ENCODE measurements around the gene KIF5A.

KIF5A gene

GRCh38 chr12:57576613-57577160 is 26.8 kb downstream of the KIF5A start (continued):
- TF ChIP-seq, protein P1, sequence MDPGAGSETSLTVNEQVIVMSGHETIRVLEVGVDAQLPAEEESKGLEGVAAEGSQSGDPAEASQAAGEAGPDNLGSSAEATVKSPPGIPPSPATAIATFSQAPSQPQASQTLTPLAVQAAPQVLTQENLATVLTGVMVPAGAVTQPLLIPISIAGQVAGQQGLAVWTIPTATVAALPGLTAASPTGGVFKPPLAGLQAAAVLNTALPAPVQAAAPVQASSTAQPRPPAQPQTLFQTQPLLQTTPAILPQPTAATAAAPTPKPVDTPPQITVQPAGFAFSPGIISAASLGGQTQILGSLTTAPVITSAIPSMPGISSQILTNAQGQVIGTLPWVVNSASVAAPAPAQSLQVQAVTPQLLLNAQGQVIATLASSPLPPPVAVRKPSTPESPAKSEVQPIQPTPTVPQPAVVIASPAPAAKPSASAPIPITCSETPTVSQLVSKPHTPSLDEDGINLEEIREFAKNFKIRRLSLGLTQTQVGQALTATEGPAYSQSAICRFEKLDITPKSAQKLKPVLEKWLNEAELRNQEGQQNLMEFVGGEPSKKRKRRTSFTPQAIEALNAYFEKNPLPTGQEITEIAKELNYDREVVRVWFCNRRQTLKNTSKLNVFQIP (CRISPR knock-in tag; IDR thresholded peaks at IDR 0.05; ENCODE audit: borderline replicate concordance, low read depth) = no peak
- TF ChIP-seq ESRRG (CRISPR knock-in tag; IDR thresholded peaks at IDR 0.05) = no peak
- TF ChIP-seq ZNF565 (CRISPR knock-in tag; conservative IDR thresholded peaks at IDR 0.05; ENCODE audit: low read depth) = no peak
- no peak for TF ChIP-seq TCF4 (CRISPR knock-in tag; IDR thresholded peaks at IDR 0.05; ENCODE audit: borderline replicate concordance)
- TF ChIP-seq OSR1 (CRISPR knock-in tag; IDR thresholded peaks at IDR 0.05) = no peak
- TF ChIP-seq RARB (CRISPR knock-in tag; IDR thresholded peaks at IDR 0.05) = no peak

DNA sequence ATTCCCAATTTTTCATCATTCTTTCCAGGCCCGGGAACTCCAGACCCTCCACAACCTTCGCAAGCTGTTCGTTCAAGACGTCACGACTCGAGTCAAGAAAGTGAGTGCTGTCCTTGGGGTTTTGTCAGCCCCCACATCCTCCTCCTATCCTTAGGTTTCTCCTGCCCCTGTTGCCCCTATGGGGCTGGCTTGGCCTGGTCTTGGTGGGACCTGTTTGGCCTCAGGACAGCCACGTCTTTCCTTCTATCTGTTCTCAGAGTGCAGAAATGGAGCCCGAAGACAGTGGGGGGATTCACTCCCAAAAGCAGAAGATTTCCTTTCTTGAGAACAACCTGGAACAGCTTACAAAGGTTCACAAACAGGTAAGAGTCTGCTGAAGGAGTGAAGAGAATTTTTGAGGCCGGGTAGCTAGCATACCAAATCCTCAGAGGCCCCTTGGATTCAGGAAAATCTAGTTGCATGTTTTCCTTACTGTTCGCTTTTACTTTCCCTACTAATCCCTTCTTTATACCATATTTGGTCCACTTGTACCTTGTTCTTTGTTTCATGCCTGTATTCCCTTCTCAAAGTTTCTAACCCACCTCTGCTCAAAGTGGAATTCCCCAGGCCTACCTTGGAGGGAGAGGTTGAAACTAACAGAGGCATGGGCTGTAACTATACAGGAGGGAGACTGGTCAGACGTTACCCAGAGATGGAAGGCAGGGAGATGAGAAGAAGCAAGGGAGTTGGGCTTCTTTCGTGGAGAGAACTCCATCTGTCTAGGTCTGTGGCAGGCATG is 28.3 kb downstream of the KIF5A start:
- TF ChIP-seq PATZ1 (CRISPR knock-in tag; IDR thresholded peaks at IDR 0.05; ENCODE audit: borderline replicate concordance) = no peak
- TF ChIP-seq, protein P2, sequence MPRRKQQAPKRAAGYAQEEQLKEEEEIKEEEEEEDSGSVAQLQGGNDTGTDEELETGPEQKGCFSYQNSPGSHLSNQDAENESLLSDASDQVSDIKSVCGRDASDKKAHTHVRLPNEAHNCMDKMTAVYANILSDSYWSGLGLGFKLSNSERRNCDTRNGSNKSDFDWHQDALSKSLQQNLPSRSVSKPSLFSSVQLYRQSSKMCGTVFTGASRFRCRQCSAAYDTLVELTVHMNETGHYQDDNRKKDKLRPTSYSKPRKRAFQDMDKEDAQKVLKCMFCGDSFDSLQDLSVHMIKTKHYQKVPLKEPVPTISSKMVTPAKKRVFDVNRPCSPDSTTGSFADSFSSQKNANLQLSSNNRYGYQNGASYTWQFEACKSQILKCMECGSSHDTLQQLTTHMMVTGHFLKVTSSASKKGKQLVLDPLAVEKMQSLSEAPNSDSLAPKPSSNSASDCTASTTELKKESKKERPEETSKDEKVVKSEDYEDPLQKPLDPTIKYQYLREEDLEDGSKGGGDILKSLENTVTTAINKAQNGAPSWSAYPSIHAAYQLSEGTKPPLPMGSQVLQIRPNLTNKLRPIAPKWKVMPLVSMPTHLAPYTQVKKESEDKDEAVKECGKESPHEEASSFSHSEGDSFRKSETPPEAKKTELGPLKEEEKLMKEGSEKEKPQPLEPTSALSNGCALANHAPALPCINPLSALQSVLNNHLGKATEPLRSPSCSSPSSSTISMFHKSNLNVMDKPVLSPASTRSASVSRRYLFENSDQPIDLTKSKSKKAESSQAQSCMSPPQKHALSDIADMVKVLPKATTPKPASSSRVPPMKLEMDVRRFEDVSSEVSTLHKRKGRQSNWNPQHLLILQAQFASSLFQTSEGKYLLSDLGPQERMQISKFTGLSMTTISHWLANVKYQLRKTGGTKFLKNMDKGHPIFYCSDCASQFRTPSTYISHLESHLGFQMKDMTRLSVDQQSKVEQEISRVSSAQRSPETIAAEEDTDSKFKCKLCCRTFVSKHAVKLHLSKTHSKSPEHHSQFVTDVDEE (CRISPR knock-in tag; IDR thresholded peaks at IDR 0.05) = no peak
- no peak for ATAC-seq

GRCh38 chr12:57579011-57579410 is 29.2 kb downstream of the KIF5A start:
- no peak for TF ChIP-seq RARB (CRISPR knock-in tag; IDR thresholded peaks at IDR 0.05)
- ATAC-seq = no peak

DNA sequence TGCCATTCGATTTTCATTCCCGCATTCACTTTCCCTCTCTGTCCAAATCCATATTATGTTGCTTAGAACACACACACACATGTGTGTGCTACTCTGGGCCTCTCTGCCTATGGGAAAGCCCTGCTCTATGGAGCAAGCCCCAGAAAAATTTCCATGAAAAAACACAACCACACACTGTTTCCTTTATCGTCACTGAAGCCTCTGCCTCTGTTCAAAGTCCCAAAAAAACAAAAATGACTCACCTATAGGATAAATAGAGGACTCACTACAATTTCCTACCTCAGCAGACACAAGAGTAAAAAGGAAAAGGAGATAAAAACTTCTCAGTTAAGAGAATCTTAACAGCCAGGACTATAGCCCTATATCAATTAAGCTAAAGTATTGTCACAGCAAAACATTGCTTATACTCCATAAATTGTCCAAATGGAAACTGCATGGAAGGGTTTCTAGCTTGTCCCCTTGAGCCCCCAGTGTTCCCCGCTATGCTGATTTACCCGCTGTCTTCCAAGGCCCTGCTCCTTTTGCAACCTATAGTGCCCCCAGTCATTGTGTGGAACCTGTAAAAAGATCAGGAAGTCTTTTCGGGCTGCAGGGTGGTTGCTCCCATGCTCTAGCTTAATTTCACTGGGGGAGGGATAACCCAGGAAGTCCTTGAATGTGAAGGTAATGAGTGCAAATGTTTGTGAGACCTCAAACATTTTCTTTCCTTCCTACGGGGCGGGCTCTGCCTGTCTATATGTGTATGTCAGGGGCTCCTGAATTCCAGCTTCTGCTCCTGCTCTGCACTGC is 30.0 kb downstream of the KIF5A start:
- ATAC-seq = no peak
- TF ChIP-seq OSR1 (CRISPR knock-in tag; IDR thresholded peaks at IDR 0.05) = no peak
- TF ChIP-seq ESRRG (CRISPR knock-in tag; IDR thresholded peaks at IDR 0.05) = no peak
- no peak for TF ChIP-seq ZC3H10 (CRISPR knock-in tag; IDR thresholded peaks at IDR 0.05)
- TF ChIP-seq, protein P3, sequence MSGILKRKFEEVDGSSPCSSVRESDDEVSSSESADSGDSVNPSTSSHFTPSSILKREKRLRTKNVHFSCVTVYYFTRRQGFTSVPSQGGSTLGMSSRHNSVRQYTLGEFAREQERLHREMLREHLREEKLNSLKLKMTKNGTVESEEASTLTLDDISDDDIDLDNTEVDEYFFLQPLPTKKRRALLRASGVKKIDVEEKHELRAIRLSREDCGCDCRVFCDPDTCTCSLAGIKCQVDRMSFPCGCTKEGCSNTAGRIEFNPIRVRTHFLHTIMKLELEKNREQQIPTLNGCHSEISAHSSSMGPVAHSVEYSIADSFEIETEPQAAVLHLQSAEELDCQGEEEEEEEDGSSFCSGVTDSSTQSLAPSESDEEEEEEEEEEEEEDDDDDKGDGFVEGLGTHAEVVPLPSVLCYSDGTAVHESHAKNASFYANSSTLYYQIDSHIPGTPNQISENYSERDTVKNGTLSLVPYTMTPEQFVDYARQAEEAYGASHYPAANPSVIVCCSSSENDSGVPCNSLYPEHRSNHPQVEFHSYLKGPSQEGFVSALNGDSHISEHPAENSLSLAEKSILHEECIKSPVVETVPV (CRISPR knock-in tag; IDR thresholded peaks at IDR 0.05) = no peak
- no peak for TF ChIP-seq ZFP3 (CRISPR knock-in tag; IDR thresholded peaks at IDR 0.05)
- no peak for TF ChIP-seq SNAI2 (CRISPR knock-in tag; IDR thresholded peaks at IDR 0.05)
- no peak for TF ChIP-seq RARB (CRISPR knock-in tag; IDR thresholded peaks at IDR 0.05)
- no peak for TF ChIP-seq ZFP30 (CRISPR knock-in tag; IDR thresholded peaks at IDR 0.05)
- no peak for TF ChIP-seq ZNF565 (CRISPR knock-in tag; conservative IDR thresholded peaks at IDR 0.05; ENCODE audit: low read depth)
- TF ChIP-seq, protein P2 (CRISPR knock-in tag; IDR thresholded peaks at IDR 0.05) = no peak
- TF ChIP-seq GLIS3 (CRISPR knock-in tag; IDR thresholded peaks at IDR 0.05) = no peak
- TF ChIP-seq CREB5 (CRISPR knock-in tag; IDR thresholded peaks at IDR 0.05; ENCODE audit: low read depth) = no peak
- TF ChIP-seq, protein P1 (CRISPR knock-in tag; IDR thresholded peaks at IDR 0.05; ENCODE audit: borderline replicate concordance, low read depth) = no peak
- TF ChIP-seq PATZ1 (CRISPR knock-in tag; IDR thresholded peaks at IDR 0.05; ENCODE audit: borderline replicate concordance) = no peak

All from SK-N-SH treated with all-trans-retinoic acid at 6 μM for 48 hours (cell line).